Right atrium auricular region (tissue), 2 donors: ENCODE measurements around the gene COMMD2. TPM values are rescaled to one million over a fixed set of nuclear protein-coding genes. Genes with fewer than 3 reads are reported as not detected.

ENCODE experiments used
- DNase-seq: peaks from one replicate; pipeline ENCODE4 v3.0.0-alpha.2; 2019; ENCODE audit warnings: low spot score
- H3K27ac ChIP-seq, 2 donors: fragments of 200-600 bp; sonication (generic); 1 replicate in 1 of 2; 2 replicates in 1 of 2; pipeline ENCODE4 v1.5.1; 2016 to 2019
- H3K27me3 ChIP-seq, 2 donors: fragments of 200-600 bp; sonication (generic); one replicate each; pipeline versions ENCODE4 v1.5.1 to v1.6.0; 2017 to 2019
- H3K36me3 ChIP-seq: fragments of 200-600 bp; sonication (generic); one replicate; pipeline ENCODE4 v1.5.1; 2016
- H3K4me1 ChIP-seq, 2 donors: fragments of 200-600 bp; sonication (generic); one replicate each; pipeline versions ENCODE4 v1.5.1 to v1.6.0; 2017 to 2019
- H3K4me3 ChIP-seq, 2 donors: fragments of 200-600 bp; sonication (generic); 1 replicate in 1 of 2; 2 replicates in 1 of 2; pipeline ENCODE4 v1.5.1; 2017 to 2019; ENCODE audit warnings: mild to moderate bottlenecking in 1 of 2, moderate library complexity in 1 of 2
- H3K9me3 ChIP-seq, 2 donors: fragments of 200-600 bp; sonication (generic); one replicate each; pipeline ENCODE4 v1.5.1; 2019
- total RNA-seq, 2 donors: library from RNA; depleted of rRNA; stranded (reverse); fragments of >200 nt; gene quantifications; one replicate each; pipeline ENCODE4 v1.1.0, GENCODE V29; 2016
- TF ChIP-seq, protein P1 (sequence below), 2 donors: fragments of 200-600 bp; sonication (generic); IDR thresholded peaks; one replicate each; pipeline ENCODE4 v1.5.1; 2019; ENCODE audit warnings: antibody characterized with exemption in 2 of 2

The COMMD2 gene
- total RNA-seq, 2 donors from 2014 or later: 10.3 to 10.6 TPM

DNA sequence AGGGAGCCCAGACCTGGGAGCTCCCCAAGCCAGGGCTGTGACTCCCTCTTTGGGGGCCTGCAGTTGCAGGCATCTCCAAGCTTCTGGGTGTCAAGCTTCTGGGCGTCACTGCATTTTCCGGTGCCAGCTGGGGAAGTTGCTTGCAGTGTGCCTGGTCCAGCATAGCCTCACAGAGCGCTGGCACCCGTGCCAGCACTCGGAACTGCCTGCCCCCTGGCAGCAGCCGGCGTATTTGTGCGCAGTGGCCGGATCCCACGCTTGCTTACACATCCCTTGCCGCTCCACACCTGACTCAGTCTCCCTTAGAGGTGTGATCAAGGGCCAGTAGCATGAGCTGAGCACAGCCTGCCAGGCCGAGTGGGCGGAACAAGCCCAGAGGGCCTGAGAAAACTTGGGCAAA, 37.0 kb downstream of the COMMD2 start:
- Histone ChIP-seq H3K4me1 (no peaks in the 10 kb centered on the region), H3K9me3 (no peaks in the 10 kb centered on the region), H3K27ac (no peak overlapping the region), H3K36me3 (no peaks in the 10 kb centered on the region), H3K4me3 (no peak overlapping the region), H3K27me3 (no peaks in the 10 kb centered on the region)
- no peak for DNase-seq
- TF ChIP-seq, protein P1, sequence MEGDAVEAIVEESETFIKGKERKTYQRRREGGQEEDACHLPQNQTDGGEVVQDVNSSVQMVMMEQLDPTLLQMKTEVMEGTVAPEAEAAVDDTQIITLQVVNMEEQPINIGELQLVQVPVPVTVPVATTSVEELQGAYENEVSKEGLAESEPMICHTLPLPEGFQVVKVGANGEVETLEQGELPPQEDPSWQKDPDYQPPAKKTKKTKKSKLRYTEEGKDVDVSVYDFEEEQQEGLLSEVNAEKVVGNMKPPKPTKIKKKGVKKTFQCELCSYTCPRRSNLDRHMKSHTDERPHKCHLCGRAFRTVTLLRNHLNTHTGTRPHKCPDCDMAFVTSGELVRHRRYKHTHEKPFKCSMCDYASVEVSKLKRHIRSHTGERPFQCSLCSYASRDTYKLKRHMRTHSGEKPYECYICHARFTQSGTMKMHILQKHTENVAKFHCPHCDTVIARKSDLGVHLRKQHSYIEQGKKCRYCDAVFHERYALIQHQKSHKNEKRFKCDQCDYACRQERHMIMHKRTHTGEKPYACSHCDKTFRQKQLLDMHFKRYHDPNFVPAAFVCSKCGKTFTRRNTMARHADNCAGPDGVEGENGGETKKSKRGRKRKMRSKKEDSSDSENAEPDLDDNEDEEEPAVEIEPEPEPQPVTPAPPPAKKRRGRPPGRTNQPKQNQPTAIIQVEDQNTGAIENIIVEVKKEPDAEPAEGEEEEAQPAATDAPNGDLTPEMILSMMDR (IDR thresholded peaks at IDR 0.05): no peak

DNA sequence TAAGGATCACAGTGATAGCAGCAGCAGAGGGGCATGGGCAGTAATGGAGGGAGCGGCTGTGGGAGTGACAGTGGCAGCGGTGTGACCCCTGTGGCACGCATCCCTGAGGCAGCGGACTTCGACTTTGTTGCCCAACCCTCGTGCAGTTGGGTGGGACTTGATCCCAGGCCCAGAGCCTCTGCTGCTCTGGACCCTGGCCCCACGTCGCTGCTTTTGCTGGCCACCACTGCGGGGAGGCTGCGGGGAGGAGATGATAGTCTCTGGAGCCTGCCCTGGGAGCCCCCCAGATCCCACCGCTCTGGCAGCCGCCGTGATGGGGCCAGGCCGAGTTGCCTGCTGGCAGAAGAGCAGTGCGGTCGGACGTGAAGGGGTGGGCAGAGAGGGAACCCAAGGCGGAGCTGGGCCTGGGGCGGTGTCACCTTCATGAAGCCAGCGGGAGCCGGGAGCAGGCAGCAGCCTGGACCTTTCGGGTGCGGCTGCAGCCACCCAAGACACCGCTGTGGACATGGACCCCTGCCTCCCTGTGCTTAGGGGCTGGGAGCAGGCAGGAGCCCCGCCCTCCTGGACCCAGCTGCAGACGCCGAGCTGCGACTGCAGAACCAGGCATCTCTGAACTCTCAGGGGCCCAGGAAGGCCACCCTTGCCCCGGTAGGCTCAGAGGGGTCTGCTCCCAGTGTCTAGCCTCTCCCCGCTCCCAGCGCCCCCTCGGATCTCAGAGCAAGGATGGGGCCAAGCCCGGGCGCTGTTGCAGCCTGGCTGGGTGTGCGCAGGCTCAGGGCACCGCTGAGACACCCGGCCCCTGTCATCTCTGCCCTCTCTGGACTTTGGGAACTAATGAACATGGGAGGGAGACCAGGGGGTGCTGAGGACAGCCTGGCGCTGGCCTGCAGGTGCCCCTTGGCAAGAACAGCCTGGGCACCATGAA, 38.3 kb downstream of the COMMD2 start:
- TF ChIP-seq, protein P1 (IDR thresholded peaks at IDR 0.05): no peak
- no peaks in the 10 kb centered on the region for H3K9me3 ChIP-seq
- no peak for DNase-seq
- no peak overlapping the region for H3K4me3 ChIP-seq
- H3K36me3 ChIP-seq: no peaks in the 10 kb centered on the region
- no peaks in the 10 kb centered on the region for H3K4me1 ChIP-seq
- no peak overlapping the region for H3K27ac ChIP-seq
- no peaks in the 10 kb centered on the region for H3K27me3 ChIP-seq

DNA sequence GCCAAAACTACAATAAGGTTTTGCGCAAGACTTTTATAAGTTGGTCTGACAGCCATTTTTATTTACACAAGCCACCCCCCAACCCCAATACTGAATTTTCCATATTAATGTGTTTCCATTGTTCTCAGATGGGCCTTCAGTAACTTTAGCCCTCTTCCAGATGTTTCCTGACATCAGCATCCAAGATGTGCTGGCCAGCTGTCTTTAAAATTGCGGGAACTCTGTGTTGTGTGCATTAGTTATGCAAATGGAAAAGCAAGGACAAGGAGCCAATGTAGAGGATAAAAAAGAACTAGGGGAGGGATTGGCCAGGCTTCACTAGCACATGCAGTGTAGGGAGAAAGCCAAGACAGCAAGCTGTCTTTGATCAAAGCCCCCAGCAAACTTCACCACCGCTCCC, 45.4 kb downstream of the COMMD2 start:
- no peak for DNase-seq
- no peak overlapping the region for H3K4me3 ChIP-seq
- no peak overlapping the region for H3K27ac ChIP-seq
- H3K4me1 ChIP-seq: no peaks in the 10 kb centered on the region
- no peaks in the 10 kb centered on the region for H3K27me3 ChIP-seq
- TF ChIP-seq, protein P1 (IDR thresholded peaks at IDR 0.05): no peak
- no peaks in the 10 kb centered on the region for H3K36me3 ChIP-seq
- no peaks in the 10 kb centered on the region for H3K9me3 ChIP-seq

DNA sequence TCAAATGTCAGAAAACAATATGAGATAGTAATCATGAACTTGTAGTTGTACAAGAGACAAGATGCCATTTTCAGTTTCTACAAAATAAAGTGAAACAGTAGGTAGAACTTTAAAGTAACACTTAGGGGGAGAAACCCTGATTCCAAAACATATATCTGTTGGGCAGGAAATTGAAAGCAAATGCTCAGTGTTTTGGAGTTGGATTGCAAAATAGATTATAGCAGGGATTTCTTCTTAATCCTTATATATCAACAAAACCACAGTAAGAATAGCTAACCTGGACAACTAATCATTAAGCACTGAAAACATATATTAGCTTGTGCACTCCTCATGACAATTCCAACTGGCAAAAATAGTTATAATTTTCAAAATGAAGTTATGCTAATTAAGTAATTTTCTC, 46.9 kb downstream of the COMMD2 start:
- TF ChIP-seq, protein P1 (IDR thresholded peaks at IDR 0.05): no peak
- DNase-seq: no peak
- no peaks in the 10 kb centered on the region for H3K27me3 ChIP-seq
- H3K36me3 ChIP-seq: no peaks in the 10 kb centered on the region
- H3K4me3 ChIP-seq: no peak overlapping the region
- H3K9me3 ChIP-seq: no peaks in the 10 kb centered on the region
- H3K4me1 ChIP-seq: no peaks in the 10 kb centered on the region
- H3K27ac ChIP-seq: no peak overlapping the region

DNA sequence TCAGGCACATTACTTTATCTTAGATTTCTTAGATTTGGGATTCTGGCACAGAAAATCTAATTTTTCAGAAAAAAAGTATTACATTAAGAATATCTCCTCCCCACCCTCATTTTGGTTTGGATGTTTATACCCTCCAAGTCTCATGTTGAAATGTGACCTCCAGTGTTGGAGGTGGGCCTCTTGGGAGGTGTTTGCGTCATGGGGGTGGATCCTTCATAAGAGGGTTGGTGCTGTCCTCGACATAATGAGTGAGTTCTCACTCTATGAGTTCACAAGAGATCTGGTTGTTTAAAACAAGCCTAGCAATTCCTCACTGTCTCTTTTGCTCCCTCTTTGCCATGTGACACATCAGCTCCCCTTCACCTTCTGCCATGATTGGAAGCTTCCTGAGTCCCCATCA, 48.8 kb downstream of the COMMD2 start:
- no peak overlapping the region for H3K27ac ChIP-seq
- no peak for DNase-seq

More for the DNA sequence above, 48.8 kb downstream of the COMMD2 start:
- Histone ChIP-seq H3K27me3 (no peaks in the 10 kb centered on the region), H3K4me1 (no peaks in the 10 kb centered on the region), H3K9me3 (peaks cover 0 to 2% of the 10 kb centered on the region in 2 donors), H3K36me3 (no peaks in the 10 kb centered on the region), H3K4me3 (no peak overlapping the region)
- TF ChIP-seq, protein P1 (IDR thresholded peaks at IDR 0.05): no peak
